Measurements from ENCODE around the gene NPLOC4.

DNA sequence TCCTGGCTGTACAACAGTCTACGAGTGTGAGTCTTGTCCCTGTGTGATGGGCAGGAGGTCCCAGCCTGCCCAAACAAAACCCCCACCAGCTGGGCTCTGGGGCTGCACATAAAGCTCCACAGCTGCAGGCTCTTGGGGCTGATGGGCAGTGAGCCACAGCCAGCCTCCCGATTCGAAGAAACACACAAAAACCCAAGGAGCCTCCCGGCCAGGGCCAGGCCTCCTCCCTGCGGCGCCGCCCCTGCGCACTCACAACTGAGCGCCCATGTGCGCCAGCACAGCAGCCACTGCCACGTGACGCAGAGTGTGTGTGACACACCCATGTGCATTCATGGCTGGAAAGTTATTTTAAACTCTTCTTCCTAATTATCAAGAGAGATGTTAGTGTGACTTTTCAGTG is 54.2 kb downstream of the NPLOC4 start:
- TF ChIP-seq MEF2D (CRISPR knock-in tag; IDR thresholded peaks at IDR 0.05) (no peak), SRF (IDR thresholded peaks at IDR 0.05; ENCODE audit: low read depth, low read length) (no peak), CTCF (CRISPR knock-in tag; IDR thresholded peaks at IDR 0.05) (no peak), NFIC (IDR thresholded peaks at IDR 0.05; ENCODE audit: low read length) (no peak), NR2C2 (CRISPR knock-in tag; IDR thresholded peaks at IDR 0.05; ENCODE audit: borderline replicate concordance) (no peak), TAF1 (CRISPR knock-in tag; IDR thresholded peaks at IDR 0.05) (no peak), SNRNP70 (IDR thresholded peaks at IDR 0.05; ENCODE audit: low read depth, low read length) (no peak), ATAD3A (CRISPR knock-in tag; IDR thresholded peaks at IDR 0.05) (no peak), MAX (IDR thresholded peaks at IDR 0.05) (no peak), ZNF619 (CRISPR knock-in tag; IDR thresholded peaks at IDR 0.05) (no peak), KDM1A (CRISPR knock-in tag; IDR thresholded peaks at IDR 0.05) (no peak), SP2 (CRISPR knock-in tag; IDR thresholded peaks at IDR 0.05) (no peak), FOXJ3 (CRISPR knock-in tag; IDR thresholded peaks at IDR 0.05; ENCODE audit: borderline replicate concordance) (no peak)
- TF ChIP-seq, protein P1, sequence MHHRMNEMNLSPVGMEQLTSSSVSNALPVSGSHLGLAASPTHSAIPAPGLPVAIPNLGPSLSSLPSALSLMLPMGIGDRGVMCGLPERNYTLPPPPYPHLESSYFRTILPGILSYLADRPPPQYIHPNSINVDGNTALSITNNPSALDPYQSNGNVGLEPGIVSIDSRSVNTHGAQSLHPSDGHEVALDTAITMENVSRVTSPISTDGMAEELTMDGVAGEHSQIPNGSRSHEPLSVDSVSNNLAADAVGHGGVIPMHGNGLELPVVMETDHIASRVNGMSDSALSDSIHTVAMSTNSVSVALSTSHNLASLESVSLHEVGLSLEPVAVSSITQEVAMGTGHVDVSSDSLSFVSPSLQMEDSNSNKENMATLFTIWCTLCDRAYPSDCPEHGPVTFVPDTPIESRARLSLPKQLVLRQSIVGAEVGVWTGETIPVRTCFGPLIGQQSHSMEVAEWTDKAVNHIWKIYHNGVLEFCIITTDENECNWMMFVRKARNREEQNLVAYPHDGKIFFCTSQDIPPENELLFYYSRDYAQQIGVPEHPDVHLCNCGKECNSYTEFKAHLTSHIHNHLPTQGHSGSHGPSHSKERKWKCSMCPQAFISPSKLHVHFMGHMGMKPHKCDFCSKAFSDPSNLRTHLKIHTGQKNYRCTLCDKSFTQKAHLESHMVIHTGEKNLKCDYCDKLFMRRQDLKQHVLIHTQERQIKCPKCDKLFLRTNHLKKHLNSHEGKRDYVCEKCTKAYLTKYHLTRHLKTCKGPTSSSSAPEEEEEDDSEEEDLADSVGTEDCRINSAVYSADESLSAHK (CRISPR knock-in tag; IDR thresholded peaks at IDR 0.05; ENCODE audit: borderline replicate concordance): no peak

Data from HepG2 (cell line).